A549 (cell line): ENCODE data around the gene PDK2. TPM values are rescaled to one million over a fixed set of nuclear protein-coding genes. Genes with fewer than 3 reads are reported as not detected.

Experiments
- ATOH8 ChIP-seq: fragments of 250-450 bp; sonication (Bioruptor Pico); IDR thresholded peaks from 2 replicates; pipeline ENCODE4 v1.5.0; 2020; ENCODE audit warnings: low read depth, mild to moderate bottlenecking, moderate library complexity
- BHLHE40 ChIP-seq: IDR thresholded peaks from 2 replicates; pipeline ENCODE4 v1.6.1; 2012; ENCODE audit warnings: low read depth, low read length, inconsistent platforms
- FOSL2 ChIP-seq, 2 experiments: fragments of 450-650 bp in 1 of 2; fragments of >200 bp in 1 of 2; sonication (Bioruptor Twin) in 1 of 2; formaldehyde crosslinking; IDR thresholded peaks; 2 replicates each; pipeline versions ENCODE4 v1.5.0 to v1.6.1; 2016 to 2020; ENCODE audit warnings: mild to moderate bottlenecking in 1 of 2, moderate library complexity in 1 of 2
- HDAC2 ChIP-seq: fragments of 200-600 bp; sonication (generic); IDR thresholded peaks from 2 replicates; pipeline ENCODE4 v1.6.1; 2016
- HES2 ChIP-seq: fragments of >200 bp; sonication (Bioruptor Twin); formaldehyde crosslinking; IDR thresholded peaks from 2 replicates; pipeline ENCODE4 v1.6.1; 2016
- HOXB13 ChIP-seq: fragments of 250-450 bp; sonication (Bioruptor Pico); IDR thresholded peaks from 2 replicates; pipeline ENCODE4 v1.5.0; 2020; ENCODE audit warnings: low read depth, mild to moderate bottlenecking, moderate library complexity
- JUN ChIP-seq, 2 experiments: fragments of >200 bp; sonication (Bioruptor Twin); formaldehyde crosslinking; IDR thresholded peaks; 2 replicates in 1 of 2; 3 replicates in 1 of 2; pipeline ENCODE4 v1.6.1; 2016 to 2017
- MAFK ChIP-seq: fragments of 450-650 bp; IDR thresholded peaks from 2 replicates; pipeline ENCODE4 v1.6.1; 2014; ENCODE audit not compliant: partially characterized antibody
- MAZ ChIP-seq: fragments of 150-350 bp; IDR thresholded peaks from 2 replicates; pipeline ENCODE4 v1.6.1; 2014; ENCODE audit warnings: antibody characterized with exemption, low read depth, low read length, borderline replicate concordance
- NFE2L2 ChIP-seq: fragments of 150-350 bp; conservative IDR thresholded peaks from 2 replicates; pipeline ENCODE4 v1.6.1; 2014; ENCODE audit warnings: low read length
- NPAS2 ChIP-seq: fragments of 250-450 bp; sonication (Bioruptor Pico); IDR thresholded peaks from 2 replicates; pipeline ENCODE4 v1.8.0; 2022; ENCODE audit warnings: mild to moderate bottlenecking, moderate library complexity, borderline replicate concordance
- NR3C1 ChIP-seq: fragments of >200 bp; sonication (Bioruptor Twin); formaldehyde crosslinking; IDR thresholded peaks from 3 replicates; pipeline ENCODE4 v1.6.1; 2017
- RAD21 ChIP-seq, 2 experiments: fragments of >200 bp in 1 of 2; sonication (Bioruptor Twin) in 1 of 2; formaldehyde crosslinking in 1 of 2; IDR thresholded peaks in 1 of 2; conservative IDR thresholded peaks in 1 of 2; 2 replicates in 1 of 2; 3 replicates in 1 of 2; pipeline ENCODE4 v1.6.1; 2012 to 2018; ENCODE audit warnings: inconsistent platforms in 1 of 2
- RFX5 ChIP-seq: fragments of 450-650 bp; IDR thresholded peaks from 2 replicates; pipeline ENCODE4 v1.7.1; 2014; ENCODE audit warnings: antibody characterized with exemption, mild to moderate bottlenecking, moderate library complexity
- SMC3 ChIP-seq: fragments of >200 bp; sonication (Bioruptor Twin); formaldehyde crosslinking; IDR thresholded peaks from 3 replicates; pipeline ENCODE4 v1.6.1; 2018; ENCODE audit warnings: inconsistent platforms
- SREBF2 ChIP-seq: fragments of 450-650 bp; IDR thresholded peaks from 2 replicates; pipeline ENCODE4 v1.6.1; 2014; ENCODE audit warnings: mild to moderate bottlenecking, moderate library complexity
- TP53 ChIP-seq: fragments of 250-450 bp; sonication (Bioruptor Pico); IDR thresholded peaks from 2 replicates; pipeline ENCODE4 v1.5.0; 2021; ENCODE audit warnings: mild to moderate bottlenecking, moderate library complexity
- ZNF302 ChIP-seq: fragments of 250-450 bp; sonication (Bioruptor Pico); IDR thresholded peaks from 2 replicates; pipeline ENCODE4 v1.9.0; 2021; ENCODE audit warnings: inconsistent platforms, mild to moderate bottlenecking, moderate library complexity
- polyA plus RNA-seq, 4 experiments: library from polyadenylated mRNA; depleted of rRNA in 3 of 4; stranded (reverse); fragments of >200 nt; fragmentation: RNase III in 1 of 4; extraction: RNeasy Plus Mini Kit Qiagen cat#74134 plus additional on column Dnase treatment in 1 of 4; gene quantifications; 2 replicates in 3 of 4; 3 replicates in 1 of 4; pipeline ENCODE4 v1.2.3, GENCODE V29; 2011 to 2017
- TF ChIP-seq, protein P1 (sequence below): fragments of >200 bp; sonication (Bioruptor Twin); formaldehyde crosslinking; IDR thresholded peaks from 3 replicates; pipeline ENCODE4 v1.6.1; 2016
- TF ChIP-seq, protein P2 (sequence below): IDR thresholded peaks from 2 replicates; pipeline ENCODE4 v1.6.1; 2012; ENCODE audit warnings: low read depth, borderline replicate concordance
- TF ChIP-seq, protein P3 (sequence below): fragments of 200-600 bp; sonication (generic); IDR thresholded peaks from 2 replicates; pipeline ENCODE4 v1.6.1; 2016; ENCODE audit warnings: antibody characterized with exemption, mild to moderate bottlenecking, moderate library complexity

Gene PDK2
- polyA plus RNA-seq, 2 of the 4 experiments (the other 2 are of a cell fraction) = 14.1 to 28.5 TPM

DNA sequence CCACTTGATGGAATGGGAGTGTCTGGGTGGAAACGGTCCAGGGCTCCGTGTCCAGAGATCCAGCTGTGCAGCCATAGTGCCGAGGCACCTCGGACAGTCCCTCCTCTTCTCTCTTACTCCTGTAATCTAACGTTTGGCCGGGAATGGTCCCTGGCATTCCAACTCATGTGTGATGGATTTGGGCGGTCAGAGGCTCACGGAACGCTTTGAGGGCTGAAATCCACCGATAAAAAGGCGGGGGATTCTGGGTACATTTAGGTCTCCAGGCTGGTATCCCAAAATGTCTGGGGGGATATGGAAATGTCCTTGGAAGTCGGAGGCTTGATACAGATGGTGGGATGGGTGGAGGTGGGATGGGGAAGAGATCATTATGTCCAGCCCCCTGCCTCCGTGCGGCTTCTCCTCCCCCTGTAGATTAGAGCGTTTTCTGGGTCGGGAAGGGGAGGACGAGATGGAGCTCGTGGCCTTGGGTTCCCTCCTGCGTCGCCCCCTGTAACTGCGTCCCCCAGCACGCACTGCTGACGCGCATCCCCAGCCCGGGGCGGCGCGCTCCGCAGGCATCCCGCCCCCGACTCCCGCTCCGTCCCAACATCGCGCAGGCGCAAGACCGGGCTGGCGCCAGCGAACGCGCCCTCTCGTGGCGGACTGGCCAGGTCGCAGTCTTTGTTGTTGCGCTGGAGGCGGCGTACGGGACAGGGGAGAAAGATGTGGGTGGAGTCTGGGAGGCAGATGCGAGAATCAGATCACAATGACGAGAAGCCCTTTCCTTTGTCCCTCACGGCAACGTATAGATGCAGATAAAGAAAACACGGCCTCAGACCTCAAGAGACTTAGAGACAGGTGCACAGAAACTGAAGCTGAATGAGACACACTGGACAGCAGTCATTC is 66.1 kb downstream of the PDK2 start (continued):
- TF ChIP-seq SREBF2 = no peak
- TF ChIP-seq FOSL2 (IDR thresholded peaks at IDR 0.05) = no peak
- TF ChIP-seq FOSL2 (CRISPR knock-in tag; IDR thresholded peaks at IDR 0.05) = no peak
- TF ChIP-seq NPAS2 (CRISPR knock-in tag) = no peak
- peak; percentile 72 to 80 for TF ChIP-seq RAD21 (conservative IDR thresholded peaks at IDR 0.05 in 1 of 2, IDR thresholded peaks at IDR 0.05 in 1 of 2)
- TF ChIP-seq NFE2L2 = no peak; the same call in 1 of the 2 replicates
- TF ChIP-seq MAFK = no peak
- TF ChIP-seq, protein P1, sequence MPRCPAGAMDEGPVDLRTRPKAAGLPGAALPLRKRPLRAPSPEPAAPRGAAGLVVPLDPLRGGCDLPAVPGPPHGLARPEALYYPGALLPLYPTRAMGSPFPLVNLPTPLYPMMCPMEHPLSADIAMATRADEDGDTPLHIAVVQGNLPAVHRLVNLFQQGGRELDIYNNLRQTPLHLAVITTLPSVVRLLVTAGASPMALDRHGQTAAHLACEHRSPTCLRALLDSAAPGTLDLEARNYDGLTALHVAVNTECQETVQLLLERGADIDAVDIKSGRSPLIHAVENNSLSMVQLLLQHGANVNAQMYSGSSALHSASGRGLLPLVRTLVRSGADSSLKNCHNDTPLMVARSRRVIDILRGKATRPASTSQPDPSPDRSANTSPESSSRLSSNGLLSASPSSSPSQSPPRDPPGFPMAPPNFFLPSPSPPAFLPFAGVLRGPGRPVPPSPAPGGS = no peak
- TF ChIP-seq NR3C1 = no peak
- no peak for TF ChIP-seq HDAC2
- no peak for TF ChIP-seq BHLHE40
- no peak for TF ChIP-seq ZNF302 (CRISPR knock-in tag)
- TF ChIP-seq, protein P2, sequence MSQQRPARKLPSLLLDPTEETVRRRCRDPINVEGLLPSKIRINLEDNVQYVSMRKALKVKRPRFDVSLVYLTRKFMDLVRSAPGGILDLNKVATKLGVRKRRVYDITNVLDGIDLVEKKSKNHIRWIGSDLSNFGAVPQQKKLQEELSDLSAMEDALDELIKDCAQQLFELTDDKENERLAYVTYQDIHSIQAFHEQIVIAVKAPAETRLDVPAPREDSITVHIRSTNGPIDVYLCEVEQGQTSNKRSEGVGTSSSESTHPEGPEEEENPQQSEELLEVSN = peak; percentile 75; the same call in 1 of the 2 replicates
- no peak for TF ChIP-seq HOXB13 (CRISPR knock-in tag)
- no peak for TF ChIP-seq RFX5
- TF ChIP-seq TP53 (CRISPR knock-in tag) = 0 out of 2 replicates have a peak, but pooled peaks have one; percentile 16
- no peak for TF ChIP-seq MAZ
- TF ChIP-seq, protein P3, sequence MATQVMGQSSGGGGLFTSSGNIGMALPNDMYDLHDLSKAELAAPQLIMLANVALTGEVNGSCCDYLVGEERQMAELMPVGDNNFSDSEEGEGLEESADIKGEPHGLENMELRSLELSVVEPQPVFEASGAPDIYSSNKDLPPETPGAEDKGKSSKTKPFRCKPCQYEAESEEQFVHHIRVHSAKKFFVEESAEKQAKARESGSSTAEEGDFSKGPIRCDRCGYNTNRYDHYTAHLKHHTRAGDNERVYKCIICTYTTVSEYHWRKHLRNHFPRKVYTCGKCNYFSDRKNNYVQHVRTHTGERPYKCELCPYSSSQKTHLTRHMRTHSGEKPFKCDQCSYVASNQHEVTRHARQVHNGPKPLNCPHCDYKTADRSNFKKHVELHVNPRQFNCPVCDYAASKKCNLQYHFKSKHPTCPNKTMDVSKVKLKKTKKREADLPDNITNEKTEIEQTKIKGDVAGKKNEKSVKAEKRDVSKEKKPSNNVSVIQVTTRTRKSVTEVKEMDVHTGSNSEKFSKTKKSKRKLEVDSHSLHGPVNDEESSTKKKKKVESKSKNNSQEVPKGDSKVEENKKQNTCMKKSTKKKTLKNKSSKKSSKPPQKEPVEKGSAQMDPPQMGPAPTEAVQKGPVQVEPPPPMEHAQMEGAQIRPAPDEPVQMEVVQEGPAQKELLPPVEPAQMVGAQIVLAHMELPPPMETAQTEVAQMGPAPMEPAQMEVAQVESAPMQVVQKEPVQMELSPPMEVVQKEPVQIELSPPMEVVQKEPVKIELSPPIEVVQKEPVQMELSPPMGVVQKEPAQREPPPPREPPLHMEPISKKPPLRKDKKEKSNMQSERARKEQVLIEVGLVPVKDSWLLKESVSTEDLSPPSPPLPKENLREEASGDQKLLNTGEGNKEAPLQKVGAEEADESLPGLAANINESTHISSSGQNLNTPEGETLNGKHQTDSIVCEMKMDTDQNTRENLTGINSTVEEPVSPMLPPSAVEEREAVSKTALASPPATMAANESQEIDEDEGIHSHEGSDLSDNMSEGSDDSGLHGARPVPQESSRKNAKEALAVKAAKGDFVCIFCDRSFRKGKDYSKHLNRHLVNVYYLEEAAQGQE = no peak
- no peak for TF ChIP-seq HES2
- TF ChIP-seq JUN (IDR thresholded peaks at IDR 0.05) = peak; percentile 55 to 70; a peak in 3 of 5 replicates
- no peak for TF ChIP-seq ATOH8 (CRISPR knock-in tag)
- TF ChIP-seq SMC3 = peak; percentile 97
- TF ChIP-seq, all 56 proteins: peak for 12

Other genes with a start within 250 kb of the PDK2 start
- gene TAC4, start 247.3 kb upstream of the PDK2 start, polyA plus RNA-seq (2011; rRNA removed) = not detected in 2 replicates
- not detected in 3 replicates for gene TAC4, start 247.3 kb upstream of the PDK2 start, polyA plus RNA-seq (2017; fragmentation: RNase III; extraction: RNeasy Plus Mini Kit Qiagen cat#74134 plus additional on column Dnase treatment)
- gene DLX4, start 126.2 kb upstream of the PDK2 start, polyA plus RNA-seq (2011; rRNA removed) = 2.9 and 3.8 TPM in 2 replicates
- gene DLX4, start 126.2 kb upstream of the PDK2 start, polyA plus RNA-seq (2017; fragmentation: RNase III; extraction: RNeasy Plus Mini Kit Qiagen cat#74134 plus additional on column Dnase treatment) = 2.8 to 4.1 TPM (median 3.8 TPM) in 3 replicates
- 0.04 TPM in 1 of 2 replicates, not detected in the other for gene DLX3, start 100.1 kb upstream of the PDK2 start, polyA plus RNA-seq (2011; rRNA removed)
- 0.04 to 0.24 TPM (median 0.17 TPM) in 3 replicates for gene DLX3, start 100.1 kb upstream of the PDK2 start, polyA plus RNA-seq (2017; fragmentation: RNase III; extraction: RNeasy Plus Mini Kit Qiagen cat#74134 plus additional on column Dnase treatment)
- gene ITGA3, start 39.2 kb upstream of the PDK2 start, polyA plus RNA-seq (2011; rRNA removed) = 141 and 181 TPM in 2 replicates
- gene ITGA3, start 39.2 kb upstream of the PDK2 start, polyA plus RNA-seq (2017; fragmentation: RNase III; extraction: RNeasy Plus Mini Kit Qiagen cat#74134 plus additional on column Dnase treatment) = 248 to 268 TPM (median 256 TPM) in 3 replicates
- 0.12 and 0.15 TPM in 2 replicates for gene SAMD14, start 34.8 kb downstream of the PDK2 start, polyA plus RNA-seq (2011; rRNA removed)
- gene SAMD14, start 34.8 kb downstream of the PDK2 start, polyA plus RNA-seq (2017; fragmentation: RNase III; extraction: RNeasy Plus Mini Kit Qiagen cat#74134 plus additional on column Dnase treatment) = 0.42 to 0.75 TPM (median 0.74 TPM) in 3 replicates
- 16.8 and 22.0 TPM in 2 replicates for gene PPP1R9B, start 55.3 kb downstream of the PDK2 start, polyA plus RNA-seq (2011; rRNA removed)
- gene PPP1R9B, start 55.3 kb downstream of the PDK2 start, polyA plus RNA-seq (2017; fragmentation: RNase III; extraction: RNeasy Plus Mini Kit Qiagen cat#74134 plus additional on column Dnase treatment) = 32.4 to 40.6 TPM (median 35.8 TPM) in 3 replicates
- gene SGCA, start 70.7 kb downstream of the PDK2 start, polyA plus RNA-seq (2011; rRNA removed) = 0.44 and 0.90 TPM in 2 replicates
- gene SGCA, start 70.7 kb downstream of the PDK2 start, polyA plus RNA-seq (2017; fragmentation: RNase III; extraction: RNeasy Plus Mini Kit Qiagen cat#74134 plus additional on column Dnase treatment) = 1.5 to 3.4 TPM (median 1.9 TPM) in 3 replicates
- 4.4 and 4.6 TPM in 2 replicates for gene COL1A1, start 106.3 kb downstream of the PDK2 start, polyA plus RNA-seq (2011; rRNA removed)
- gene COL1A1, start 106.3 kb downstream of the PDK2 start, polyA plus RNA-seq (2017; fragmentation: RNase III; extraction: RNeasy Plus Mini Kit Qiagen cat#74134 plus additional on column Dnase treatment) = 18.1 to 34.3 TPM (median 31.6 TPM) in 3 replicates
- 10.3 and 11.9 TPM in 2 replicates for gene TMEM92, start 179.1 kb downstream of the PDK2 start, polyA plus RNA-seq (2011; rRNA removed)
- gene TMEM92, start 179.1 kb downstream of the PDK2 start, polyA plus RNA-seq (2017; fragmentation: RNase III; extraction: RNeasy Plus Mini Kit Qiagen cat#74134 plus additional on column Dnase treatment) = 22.7 to 27.5 TPM (median 25.1 TPM) in 3 replicates